Measurements from ENCODE around the gene FOXP1. TPM values are rescaled to one million over a fixed set of nuclear protein-coding genes. Genes with fewer than 3 reads are reported as not detected.

Gene FOXP1
- total RNA-seq, 1 experiment from 2014 or later, result 75.3 TPM

GRCh38 chr3:70916375-70917055 lies 667.0 kb downstream of the FOXP1 start:
- Histone ChIP-seq H2BK12ac (ENCODE audit: insufficient read length, low read depth, low read length) (no peak overlapping the region), H4K8ac (replicated peaks; ENCODE audit: insufficient read length, low read depth, low read length) (no peak overlapping the region), H4K20me1 (ENCODE audit: control insufficient read depth, insufficient read depth, insufficient read length) (no peaks in the 10 kb centered on the region), H3K14ac (ENCODE audit: insufficient read depth, low read length) (no peak overlapping the region), H3K56ac (ENCODE audit: insufficient read length, low read depth, low read length) (no peak overlapping the region), H3K18ac (ENCODE audit: insufficient read length, low read depth, low read length) (no peak overlapping the region), H3T11ph (ENCODE audit: low read length) (no peak overlapping the region), H3K79me1 (ENCODE audit: insufficient read depth, low read depth, low read length, poor library complexity, severe bottlenecking) (no peaks in the 10 kb centered on the region), H3K4me1 (ENCODE audit: insufficient read depth, low read length) (no peaks in the 10 kb centered on the region), H3K23me2 (ENCODE audit: insufficient read length, low read depth, low read length, poor library complexity, severe bottlenecking) (no peaks in the 10 kb centered on the region), H2BK5ac (ENCODE audit: insufficient read length, low read length) (no peak overlapping the region), H2AFZ (ENCODE audit: low read length) (no peak overlapping the region), H3K4me2 (ENCODE audit: insufficient read depth, insufficient read length, low read length) (no peak overlapping the region), H4K5ac (ENCODE audit: insufficient read length, low read depth, low read length) (no peak overlapping the region), H2BK120ac (ENCODE audit: low read depth, low read length, poor library complexity, severe bottlenecking) (no peak overlapping the region), H3K27ac (ENCODE audit: insufficient read length, low read depth, low read length) (no peak overlapping the region), H2AK5ac (ENCODE audit: insufficient read length, low read length) (no peak overlapping the region), H3K4ac (ENCODE audit: low read depth, low read length) (no peak overlapping the region), H3K9me3 (ENCODE audit: control insufficient read depth, low read depth, low read length) (no peaks in the 10 kb centered on the region), H3K27me3 (ENCODE audit: insufficient read depth, low read length) (no peaks in the 10 kb centered on the region), H2BK20ac (ENCODE audit: low read depth, low read length, poor library complexity, severe bottlenecking) (no peak overlapping the region), H4K91ac (ENCODE audit: insufficient read length, low read depth, low read length) (no peak overlapping the region), H3K9ac (ENCODE audit: extremely low read depth, insufficient read length, low read length) (no peak overlapping the region), H2BK15ac (ENCODE audit: low read depth, low read length) (no peak overlapping the region), H3K79me2 (ENCODE audit: insufficient read depth, low read length) (no peaks in the 10 kb centered on the region), H3K23ac (ENCODE audit: insufficient read length, low read depth, low read length) (no peak overlapping the region)
- DNase-seq, result no peak
- WGBS (ENCODE audit: extremely low coverage, insufficient read length, low lambda C conversion rate), result no CpG with 5 or more reads among the region's 4 CpGs
- Mint-ChIP-seq H3K4me1 (peaks cover 0 to 5% of the 10 kb centered on the region in 2 experiments; a peak in 1 of 4 replicates), H3K27me3 (ENCODE audit: low read depth) (no peaks in the 10 kb centered on the region), H3K4me3 (no peak overlapping the region), H3K9me3 (no peaks in the 10 kb centered on the region), H3K27ac (no peak overlapping the region), H3K36me3 (ENCODE audit: insufficient read depth in 1 of 3, low read depth in 3 of 3) (no peaks in the 10 kb centered on the region)
- TF ChIP-seq, protein P1, sequence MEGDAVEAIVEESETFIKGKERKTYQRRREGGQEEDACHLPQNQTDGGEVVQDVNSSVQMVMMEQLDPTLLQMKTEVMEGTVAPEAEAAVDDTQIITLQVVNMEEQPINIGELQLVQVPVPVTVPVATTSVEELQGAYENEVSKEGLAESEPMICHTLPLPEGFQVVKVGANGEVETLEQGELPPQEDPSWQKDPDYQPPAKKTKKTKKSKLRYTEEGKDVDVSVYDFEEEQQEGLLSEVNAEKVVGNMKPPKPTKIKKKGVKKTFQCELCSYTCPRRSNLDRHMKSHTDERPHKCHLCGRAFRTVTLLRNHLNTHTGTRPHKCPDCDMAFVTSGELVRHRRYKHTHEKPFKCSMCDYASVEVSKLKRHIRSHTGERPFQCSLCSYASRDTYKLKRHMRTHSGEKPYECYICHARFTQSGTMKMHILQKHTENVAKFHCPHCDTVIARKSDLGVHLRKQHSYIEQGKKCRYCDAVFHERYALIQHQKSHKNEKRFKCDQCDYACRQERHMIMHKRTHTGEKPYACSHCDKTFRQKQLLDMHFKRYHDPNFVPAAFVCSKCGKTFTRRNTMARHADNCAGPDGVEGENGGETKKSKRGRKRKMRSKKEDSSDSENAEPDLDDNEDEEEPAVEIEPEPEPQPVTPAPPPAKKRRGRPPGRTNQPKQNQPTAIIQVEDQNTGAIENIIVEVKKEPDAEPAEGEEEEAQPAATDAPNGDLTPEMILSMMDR (conservative IDR thresholded peaks at IDR 0.05), result no peak

Measured in H9 (cell line).